ENCODE results near the gene KCNK15. TPM values are rescaled to one million over a fixed set of nuclear protein-coding genes. Genes with fewer than 3 reads are reported as not detected.
A peak's percentile ranks its signal among the peaks of the same experiment; 100 is the strongest.
"Not testable (repeated sequence)": the region's sequence is repeated elsewhere in the genome, so short reads cannot be mapped to it uniquely, and the experiment has no call there.

Gene KCNK15
- total RNA-seq: under 1 TPM in 1 of 4 donors, not detected in 3; 0.54 TPM

DNA sequence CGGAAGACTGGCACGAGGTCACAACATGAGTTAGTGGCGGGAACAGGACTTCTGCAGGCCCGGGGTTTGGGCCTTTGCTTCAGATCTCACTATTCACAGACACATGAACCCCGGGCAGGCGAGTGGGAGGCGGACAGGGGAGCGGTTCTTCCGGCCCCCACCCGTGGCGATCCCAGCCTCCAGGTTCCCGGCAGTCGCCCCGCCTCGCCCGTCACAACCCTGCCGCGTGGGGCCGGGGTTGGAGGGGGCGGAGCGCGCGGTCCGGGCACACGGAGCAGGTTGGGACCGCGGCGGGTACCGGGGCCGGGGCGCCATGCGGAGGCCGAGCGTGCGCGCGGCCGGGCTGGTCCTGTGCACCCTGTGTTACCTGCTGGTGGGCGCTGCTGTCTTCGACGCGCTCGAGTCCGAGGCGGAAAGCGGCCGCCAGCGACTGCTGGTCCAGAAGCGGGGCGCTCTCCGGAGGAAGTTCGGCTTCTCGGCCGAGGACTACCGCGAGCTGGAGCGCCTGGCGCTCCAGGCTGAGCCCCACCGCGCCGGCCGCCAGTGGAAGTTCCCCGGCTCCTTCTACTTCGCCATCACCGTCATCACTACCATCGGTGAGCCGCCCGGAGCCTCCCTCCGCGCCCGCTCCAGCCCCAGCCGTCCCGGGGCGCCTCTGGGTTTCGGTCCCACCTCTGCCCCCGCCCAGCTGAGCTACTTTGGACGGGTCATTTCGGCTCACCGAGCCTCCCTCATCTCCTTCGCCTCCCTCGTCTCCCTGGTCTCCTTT is at the start of gene KCNK15:
TSS of gene KCNK15 (plus strand) at position 268 of the 769 bp plus-strand sequence. CDS start at position 314, 46 bp downstream.
- DNase-seq: peak in 1 of 3 donors; percentile 66
- TF ChIP-seq, protein P1, sequence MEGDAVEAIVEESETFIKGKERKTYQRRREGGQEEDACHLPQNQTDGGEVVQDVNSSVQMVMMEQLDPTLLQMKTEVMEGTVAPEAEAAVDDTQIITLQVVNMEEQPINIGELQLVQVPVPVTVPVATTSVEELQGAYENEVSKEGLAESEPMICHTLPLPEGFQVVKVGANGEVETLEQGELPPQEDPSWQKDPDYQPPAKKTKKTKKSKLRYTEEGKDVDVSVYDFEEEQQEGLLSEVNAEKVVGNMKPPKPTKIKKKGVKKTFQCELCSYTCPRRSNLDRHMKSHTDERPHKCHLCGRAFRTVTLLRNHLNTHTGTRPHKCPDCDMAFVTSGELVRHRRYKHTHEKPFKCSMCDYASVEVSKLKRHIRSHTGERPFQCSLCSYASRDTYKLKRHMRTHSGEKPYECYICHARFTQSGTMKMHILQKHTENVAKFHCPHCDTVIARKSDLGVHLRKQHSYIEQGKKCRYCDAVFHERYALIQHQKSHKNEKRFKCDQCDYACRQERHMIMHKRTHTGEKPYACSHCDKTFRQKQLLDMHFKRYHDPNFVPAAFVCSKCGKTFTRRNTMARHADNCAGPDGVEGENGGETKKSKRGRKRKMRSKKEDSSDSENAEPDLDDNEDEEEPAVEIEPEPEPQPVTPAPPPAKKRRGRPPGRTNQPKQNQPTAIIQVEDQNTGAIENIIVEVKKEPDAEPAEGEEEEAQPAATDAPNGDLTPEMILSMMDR (IDR thresholded peaks at IDR 0.05): no peak
- TF ChIP-seq POLR2A (IDR thresholded peaks at IDR 0.05): no peak
- Histone ChIP-seq H3K27ac (peak within 1 kb of the TSS in 1 of 4 donors; percentile 25), H3K9me3 (no peaks in the 10 kb centered on the region), H3K4me3 (peak within 1 kb of the TSS; percentile 38 to 58 (median 53)), H3K4me1 (peaks cover 0 to 17% (median 4%) of the 10 kb centered on the region in 4 donors), H3K27me3 (no peaks in the 10 kb centered on the region), H3K36me3 (no peaks in the 10 kb centered on the region)

DNA sequence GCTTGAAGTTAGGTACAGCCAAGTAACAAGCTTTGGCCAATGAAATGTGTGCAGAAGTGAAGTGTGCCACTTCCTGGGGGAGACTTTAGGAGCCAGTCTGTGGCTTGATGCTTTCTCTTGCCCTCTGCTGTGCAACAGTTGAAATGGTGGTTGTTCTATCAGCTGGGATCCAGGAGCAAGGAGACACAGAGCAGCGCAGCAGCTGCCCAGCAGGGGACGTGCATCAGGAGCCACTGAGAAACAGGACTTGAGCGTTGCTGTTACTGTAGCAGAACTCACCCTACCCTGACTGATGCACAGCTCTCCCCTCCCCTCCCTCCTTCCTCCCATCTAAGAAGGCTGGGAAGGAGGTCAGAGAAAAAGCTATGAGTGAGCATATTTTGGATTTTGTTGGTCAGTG is 49.4 kb upstream of the KCNK15 start:
- TF ChIP-seq, protein P1 (IDR thresholded peaks at IDR 0.05): no peak
- no peak for TF ChIP-seq POLR2A (IDR thresholded peaks at IDR 0.05)
- H3K36me3 ChIP-seq: no peaks in the 10 kb centered on the region
- H3K27ac ChIP-seq: peak overlapping the region in 2 of 4 donors; percentile 11 to 35
- H3K4me3 ChIP-seq: no peak overlapping the region
- no peaks in the 10 kb centered on the region for H3K9me3 ChIP-seq
- H3K4me1 ChIP-seq: no peaks in the 10 kb centered on the region
- no peaks in the 10 kb centered on the region for H3K27me3 ChIP-seq
- no peak for DNase-seq

DNA sequence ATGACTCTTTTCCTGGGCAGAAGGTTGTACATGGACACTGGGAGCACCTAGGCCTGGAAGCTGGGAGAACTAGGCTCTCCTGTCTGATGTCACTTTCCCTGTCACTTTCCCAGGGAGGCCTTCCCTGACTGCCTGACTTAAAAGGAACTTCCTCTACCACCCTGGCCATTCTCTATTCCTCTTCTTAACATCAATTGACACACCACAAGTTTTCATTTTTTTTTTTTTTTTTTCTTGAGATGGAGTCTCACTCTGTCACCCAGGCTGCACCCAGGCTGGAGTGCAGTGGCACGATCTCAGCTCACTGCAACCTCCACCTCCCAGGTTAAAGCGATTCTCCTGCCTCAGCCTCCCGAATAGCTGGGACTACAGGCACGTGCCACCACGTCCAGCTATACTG is 48.6 kb upstream of the KCNK15 start:
- not testable (repeated sequence) for H3K36me3 ChIP-seq, H3K4me3 ChIP-seq, H3K9me3 ChIP-seq, H3K4me1 ChIP-seq, H3K27ac ChIP-seq, DNase-seq, H3K27me3 ChIP-seq

DNA sequence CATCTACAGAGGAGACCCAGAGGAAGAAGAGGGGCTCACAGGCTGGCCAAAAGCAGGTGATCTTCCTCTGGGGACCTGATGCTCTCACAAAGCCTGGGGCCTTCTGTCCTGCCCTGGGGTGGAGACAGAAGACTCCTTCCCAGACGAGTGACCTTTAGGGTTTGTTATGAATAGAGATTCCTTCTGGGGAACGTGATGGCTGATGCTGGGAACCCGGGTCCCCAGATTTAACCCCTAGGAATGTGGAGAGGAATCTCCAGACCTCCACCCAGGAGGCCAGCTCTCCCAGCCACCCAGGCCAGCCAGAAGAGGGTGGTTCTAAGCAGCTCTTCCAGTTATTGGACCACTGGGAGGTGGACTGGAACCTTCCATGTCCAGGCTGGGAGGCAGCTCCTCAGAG is 47.3 kb upstream of the KCNK15 start:
- Histone ChIP-seq H3K27me3 (no peaks in the 10 kb centered on the region), H3K36me3 (no peaks in the 10 kb centered on the region), H3K9me3 (no peaks in the 10 kb centered on the region), H3K4me1 (peaks cover 0 to 16% (median 5%) of the 10 kb centered on the region in 4 donors), H3K27ac (no peak overlapping the region), H3K4me3 (no peak overlapping the region)
- DNase-seq: no peak
- no peak for TF ChIP-seq POLR2A (IDR thresholded peaks at IDR 0.05)
- TF ChIP-seq, protein P1 (IDR thresholded peaks at IDR 0.05): no peak

DNA sequence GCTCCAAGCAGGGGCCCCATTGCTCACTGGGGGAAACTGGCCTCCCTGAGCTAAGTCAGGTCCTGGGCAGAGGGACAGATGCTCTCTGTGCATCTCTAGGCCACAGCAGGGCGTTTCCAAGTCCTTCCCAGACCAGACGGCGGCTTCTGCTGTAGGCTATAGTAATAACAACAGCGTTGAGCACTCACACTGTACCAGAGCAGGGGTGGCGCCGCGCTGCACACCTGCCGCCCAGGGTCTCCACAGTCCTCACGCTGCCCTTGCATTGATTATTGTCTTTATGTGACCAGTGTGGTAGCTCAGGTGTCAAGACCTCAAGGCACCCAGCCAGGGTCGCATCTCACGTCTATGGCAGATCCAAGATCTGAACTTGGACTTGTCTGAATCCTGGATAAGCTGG is 45.4 kb upstream of the KCNK15 start:
- Histone ChIP-seq H3K9me3 (no peaks in the 10 kb centered on the region), H3K36me3 (no peaks in the 10 kb centered on the region), H3K4me1 (peaks cover 0 to 16% (median 5%) of the 10 kb centered on the region in 4 donors), H3K4me3 (no peak overlapping the region), H3K27ac (no peak overlapping the region), H3K27me3 (no peaks in the 10 kb centered on the region)
- TF ChIP-seq, protein P1 (IDR thresholded peaks at IDR 0.05): no peak
- no peak for TF ChIP-seq POLR2A (IDR thresholded peaks at IDR 0.05)
- no peak for DNase-seq

DNA sequence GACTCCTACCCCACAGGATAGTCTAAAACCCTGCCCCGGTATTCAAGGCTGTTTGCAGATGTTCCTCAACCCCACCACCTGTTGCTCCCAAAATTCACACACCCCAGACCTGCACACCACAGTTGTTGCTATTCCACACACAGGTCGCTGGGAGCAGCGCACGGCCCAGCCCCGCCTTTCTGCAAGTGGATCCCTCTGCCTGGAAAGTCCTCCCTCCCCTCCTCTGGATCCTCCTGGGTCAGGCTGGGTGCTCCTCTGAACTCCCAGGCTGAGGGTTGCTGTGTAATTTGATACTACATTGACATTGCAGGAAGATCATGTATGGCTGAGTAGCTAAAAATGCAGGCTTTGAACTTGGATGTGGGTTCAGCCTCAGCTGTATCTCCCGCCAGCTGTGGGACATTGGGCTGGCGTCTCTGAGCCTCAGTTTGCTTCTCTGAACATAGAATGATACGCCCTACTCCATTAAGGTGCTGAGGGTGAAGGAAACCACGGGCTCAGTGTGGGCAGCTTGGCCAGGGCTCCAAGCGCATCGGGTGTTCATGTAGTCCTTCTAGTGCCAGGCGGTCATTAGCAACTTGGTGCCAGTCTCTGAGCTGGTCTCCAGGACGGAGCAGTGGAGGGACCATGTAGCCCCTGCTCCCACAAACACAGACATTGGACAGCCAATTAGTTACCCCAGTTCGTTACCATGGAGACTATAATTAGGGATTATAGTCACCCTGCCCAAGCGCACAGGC is 44.4 kb upstream of the KCNK15 start:
- no peaks in the 10 kb centered on the region for H3K27me3 ChIP-seq
- H3K4me3 ChIP-seq: no peak overlapping the region
- TF ChIP-seq, protein P1 (IDR thresholded peaks at IDR 0.05): no peak
- no peak for TF ChIP-seq POLR2A (IDR thresholded peaks at IDR 0.05)
- no peaks in the 10 kb centered on the region for H3K36me3 ChIP-seq
- no peak overlapping the region for H3K27ac ChIP-seq
- no peak for DNase-seq
- peaks cover 0 to 16% (median 5%) of the 10 kb centered on the region in 4 donors for H3K4me1 ChIP-seq
- no peaks in the 10 kb centered on the region for H3K9me3 ChIP-seq

Measured in Peyer's patch (tissue), 4 donors.